ENCODE measurements around the gene LPCAT2. TPM values are rescaled to one million over a fixed set of nuclear protein-coding genes. Genes with fewer than 3 reads are reported as not detected.

LPCAT2 gene
- total and polyA plus RNA-seq, 2 experiments from 2014 or later, result 7.8 to 23.8 TPM

GRCh38 chr16:55585631-55586030 is 76.8 kb downstream of the LPCAT2 start:
- Mint-ChIP-seq H3K9me3 (no peaks in the 10 kb centered on the region), H3K4me3 (no peak overlapping the region), H3K4me1 (peaks cover 4% of the 10 kb centered on the region; the same call in 2 of the 3 replicates), H3K36me3 (ENCODE audit: low read depth) (no peaks in the 10 kb centered on the region), H3K27ac (no peak overlapping the region), H3K27me3 (ENCODE audit: insufficient read depth, low read depth, poor library complexity) (no peaks in the 10 kb centered on the region)
- Histone ChIP-seq H3F3A (replicated peaks; ENCODE audit: low read depth) (no peaks in the 10 kb centered on the region), H3K4me1 (ENCODE audit: insufficient read depth) (no peaks in the 10 kb centered on the region), H4K20me1 (replicated peaks; ENCODE audit: insufficient read depth) (no peaks in the 10 kb centered on the region), H3K9me2 (ENCODE audit: insufficient read depth) (no peaks in the 10 kb centered on the region), H2AFZ (no peak overlapping the region), H3K4me3 (no peak overlapping the region), H3K36me3 (ENCODE audit: insufficient read depth) (no peaks in the 10 kb centered on the region), H3K4me2 (no peak overlapping the region), H3K27ac (ENCODE audit: low read depth) (no peak overlapping the region), H3K27me3 (ENCODE audit: insufficient read depth) (no peaks in the 10 kb centered on the region), H3K79me2 (replicated peaks; ENCODE audit: insufficient read depth) (no peaks in the 10 kb centered on the region)
- TF ChIP-seq ZNF462 (CRISPR knock-in tag; IDR thresholded peaks at IDR 0.05) (no peak), ETS1 (IDR thresholded peaks at IDR 0.05) (no peak), REST (IDR thresholded peaks at IDR 0.05; ENCODE audit: unreplicated experiment) (no peak), EZH2phosphoT487 (IDR thresholded peaks at IDR 0.05; ENCODE audit: unreplicated experiment) (no peak), ZNF114 (CRISPR knock-in tag; IDR thresholded peaks at IDR 0.05) (no peak), CREB1 (CRISPR knock-in tag; IDR thresholded peaks at IDR 0.05; ENCODE audit: low read depth) (no peak), NANOG (IDR thresholded peaks at IDR 0.05; ENCODE audit: borderline replicate concordance) (no peak)
- DNase-seq (ENCODE audit: low spot score) (no peak), ATAC-seq (peak; percentile 25; the same call in 1 of the 3 replicates)
